K562 (cell line): ENCODE measurements around the gene MANBA. TPM values are rescaled to one million over a fixed set of nuclear protein-coding genes. Genes with fewer than 3 reads are reported as not detected.

Source experiments
- ATAC-seq: fragments of 200-7000 bp; cut with Tn5 transposase; 3 replicates; pipeline ENCODE4 v1.9.1; 2020; ENCODE audit warnings: moderate library complexity
- BruUV-seq: library from RNA; stranded (reverse); fragments of 400-500 nt; replicated peaks from 2 replicates; lab custom pipeline; 2021; lab: Mats Ljungman, UMichigan
- CTCF ChIA-PET: fragments of 300-600 bp; formaldehyde crosslinking; extraction: SDS; loops from one replicate; lab custom pipeline; 2021; ENCODE audit warnings: low intra/inter-chr PET ratio; lab: Yijun Ruan, JAX
- POLR2A ChIA-PET: fragments of 300-600, 350-650 bp; sonication (Branson Sonifier 250); formaldehyde crosslinking; extraction: SDS; loops from one replicate; lab custom pipeline; 2021; ENCODE audit warnings: antibody characterized with exemption, inconsistent platforms; lab: Yijun Ruan, JAX
- DNase-seq, 4 experiments: peaks; one replicate each; pipeline versions ENCODE4 v3.0.0 to v3.0.0-alpha.2; 2011 to 2018; ENCODE audit warnings: low spot score in 3 of 4, mixed read lengths in 3 of 4; ENCODE audit errors: extremely low read depth in 1 of 4
- FAIRE-seq: peaks from 2 replicates; lab custom pipeline; 2011; peaks lifted over from hg19 to GRCh38; lab: Jason Lieb, UNC
- H2AFZ ChIP-seq: 2 replicates; pipeline ENCODE4 v1.6.0; 2011; ENCODE audit warnings: low read depth, low read length, control low read depth, inconsistent platforms
- H3K27ac ChIP-seq: fragments of 200-600 bp; 3 replicates; pipeline ENCODE4 v1.8.0; 2011; ENCODE audit warnings: low read depth, mild to moderate bottlenecking, control low read depth, inconsistent platforms, low read length, moderate library complexity, mixed read lengths; ENCODE audit errors: extremely low read depth
- H3K27me3 ChIP-seq, 2 experiments: fragments of 300-600 bp in 1 of 2; 2 replicates in 1 of 2; 3 replicates in 1 of 2; pipeline versions ENCODE4 v1.6.0 to v1.8.0; 2011; ENCODE audit warnings: inconsistent platforms in 2 of 2, low read length in 2 of 2, mild to moderate bottlenecking in 1 of 2, mixed read lengths in 1 of 2, moderate library complexity in 1 of 2; ENCODE audit not compliant: control insufficient read depth in 2 of 2, insufficient read depth in 2 of 2
- H3K36me3 ChIP-seq: fragments of 300-600 bp; 3 replicates; pipeline ENCODE4 v1.8.0; 2011; ENCODE audit warnings: mild to moderate bottlenecking, low read length, inconsistent platforms; ENCODE audit not compliant: control insufficient read depth, insufficient read depth
- H3K4me1 ChIP-seq, 2 experiments: fragments of 200-600 bp in 1 of 2; replicated peaks in 1 of 2; 2 replicates in 1 of 2; 3 replicates in 1 of 2; pipeline versions ENCODE4 v1.5.1 to v1.8.0; 2011; ENCODE audit warnings: inconsistent platforms in 2 of 2, low read length in 2 of 2, mild to moderate bottlenecking in 1 of 2, mixed read lengths in 1 of 2, moderate library complexity in 1 of 2; ENCODE audit not compliant: control insufficient read depth in 2 of 2, insufficient read depth in 2 of 2
- H3K4me2 ChIP-seq: 2 replicates; pipeline ENCODE4 v1.6.1; 2011; ENCODE audit warnings: low read length, control low read depth, inconsistent platforms, mixed read lengths; ENCODE audit not compliant: insufficient read depth
- H3K4me3 ChIP-seq: fragments of 200-600 bp; sonication (generic), shearing (Covaris generic); 2 replicates; pipeline ENCODE4 v1.5.1; 2016; ENCODE audit warnings: control low read depth, inconsistent platforms
- H3K79me2 ChIP-seq: fragments of 200-600 bp; 3 replicates; pipeline ENCODE4 v1.8.0; 2011; ENCODE audit warnings: low read length, inconsistent platforms; ENCODE audit not compliant: control insufficient read depth, insufficient read depth
- H3K9ac ChIP-seq, 2 experiments: 2 replicates each; pipeline versions ENCODE4 v1.6.0 to v1.6.1; 2011; ENCODE audit warnings: low read depth in 2 of 2, low read length in 2 of 2, control low read depth in 1 of 2, inconsistent platforms in 1 of 2, mild to moderate bottlenecking in 1 of 2, mixed read lengths in 1 of 2; ENCODE audit not compliant: insufficient read depth in 1 of 2
- H3K9me1 ChIP-seq: one replicate; pipeline ENCODE4 v1.6.0; 2011; ENCODE audit warnings: inconsistent platforms, mild to moderate bottlenecking, low read length, moderate library complexity; ENCODE audit not compliant: control insufficient read depth, insufficient read depth
- H3K9me3 ChIP-seq: replicated peaks from 2 replicates; pipeline ENCODE4 v1.5.1; 2011; ENCODE audit warnings: low read depth, low read length, inconsistent platforms; ENCODE audit not compliant: control insufficient read depth, insufficient read depth
- H4K20me1 ChIP-seq: replicated peaks from 2 replicates; pipeline ENCODE4 v1.6.1; 2011; ENCODE audit warnings: low read length, inconsistent platforms, mixed read lengths; ENCODE audit not compliant: control insufficient read depth, insufficient read depth
- PTBP1 ChIP-seq: fragments of 200-400 bp; formaldehyde crosslinking; IDR thresholded peaks from 2 replicates; pipeline ENCODE4 v1.6.1; 2017; ENCODE audit warnings: low read depth, low read length
- RAD21 ChIP-seq, 2 experiments: fragments of 250-450 bp in 1 of 2; fragments of 450-650 bp in 1 of 2; sonication (Bioruptor Pico) in 1 of 2; formaldehyde crosslinking in 1 of 2; IDR thresholded peaks in 1 of 2; conservative IDR thresholded peaks in 1 of 2; 2 replicates each; pipeline versions ENCODE4 v1.4.0 to v1.8.0; 2020 to 2022; ENCODE audit warnings: mild to moderate bottlenecking in 2 of 2, moderate library complexity in 1 of 2
- RBFOX2 ChIP-seq: fragments of 200-400 bp; formaldehyde crosslinking; IDR thresholded peaks from 2 replicates; pipeline ENCODE4 v1.6.1; 2017; ENCODE audit warnings: low read depth, mild to moderate bottlenecking, low read length, moderate library complexity
- SRSF7 ChIP-seq: fragments of 200-400 bp; formaldehyde crosslinking; optimal IDR thresholded peaks from 2 replicates; pipeline ENCODE3; 2017; ENCODE audit warnings: mild to moderate bottlenecking, low read depth, low read length
- ZNF143 ChIP-seq: sonication (generic); formaldehyde crosslinking; IDR thresholded peaks from 2 replicates; pipeline ENCODE4 v1.9.0; 2022; ENCODE audit warnings: mild to moderate bottlenecking, missing genetic modification reagents
- ZNF589 ChIP-seq: fragments of 200-800 bp; sonication (Bioruptor generic); IDR thresholded peaks from 2 replicates; pipeline ENCODE4 v1.6.1; 2016; ENCODE audit warnings: low read depth, missing genetic modification characterization, missing compliant biosample characterization
- WGBS: fragments of 100-300 bp; shearing (Covaris generic); methylation state at CpG from one replicate; pipeline ENCODE4 v1.1.6; 2016; ENCODE audit warnings: low coverage, mixed read lengths; ENCODE audit not compliant: insufficient coverage; ENCODE audit errors: missing lambda C conversion rate; 5-methylcytosine and 5-hydroxymethylcytosine counted together
- in situ Hi-C: fragments of 300-500 bp; cut with MboI; formaldehyde crosslinking; loops from 4 replicates; pipeline ENCODE4 v1.15.0; 2018; ENCODE audit warnings: inconsistent platforms, mixed read lengths
- intact Hi-C: fragments of 100-400 bp; cut with micrococcal nuclease; formaldehyde crosslinking; loops from 2 replicates; pipeline ENCODE4 v1.14.2; 2022
- polyA plus RNA-seq, 8 experiments: library from polyadenylated mRNA; depleted of rRNA in 4 of 8; stranded (reverse) in 5 of 8; unstranded in 3 of 8; fragments of >200 nt; fragmentation: Nextera tagmentation in 2 of 8; fragmentation: Illumina TruSeq in 1 of 8; extraction: Ambion mirVana in 2 of 8; extraction: Trizol in 1 of 8; gene quantifications; 2 replicates each; pipeline versions ENCODE4 v1.2.1 to v1.2.3, GENCODE V29; 2011 to 2014; ENCODE audit warnings: inconsistent platforms in 1 of 8, missing spikeins in 1 of 8
- total RNA-seq, 7 experiments: library from RNA; depleted of rRNA in 6 of 7; stranded (reverse); fragments of >200 nt in 6 of 7; fragmentation: Illumina TruSeq in 2 of 7; extraction: Trizol in 2 of 7; gene quantifications; 2 replicates each; pipeline versions ENCODE4 v1.2.1 to v1.2.3, GENCODE V29; 2011 to 2021; ENCODE audit warnings: low replicate concordance in 1 of 7
- TF ChIP-seq, protein P1 (sequence below): fragments of 450-650 bp; formaldehyde crosslinking; IDR thresholded peaks from 2 replicates; pipeline ENCODE4 v1.4.0; 2022; ENCODE audit warnings: missing genetic modification characterization

The MANBA gene
- total and polyA plus RNA-seq, 9 of the 15 experiments (the other 6 are each of a cell fraction or from before 2014, with no cell fraction given), result 1.8 to 12.9 (median 7.7) TPM

DNA sequence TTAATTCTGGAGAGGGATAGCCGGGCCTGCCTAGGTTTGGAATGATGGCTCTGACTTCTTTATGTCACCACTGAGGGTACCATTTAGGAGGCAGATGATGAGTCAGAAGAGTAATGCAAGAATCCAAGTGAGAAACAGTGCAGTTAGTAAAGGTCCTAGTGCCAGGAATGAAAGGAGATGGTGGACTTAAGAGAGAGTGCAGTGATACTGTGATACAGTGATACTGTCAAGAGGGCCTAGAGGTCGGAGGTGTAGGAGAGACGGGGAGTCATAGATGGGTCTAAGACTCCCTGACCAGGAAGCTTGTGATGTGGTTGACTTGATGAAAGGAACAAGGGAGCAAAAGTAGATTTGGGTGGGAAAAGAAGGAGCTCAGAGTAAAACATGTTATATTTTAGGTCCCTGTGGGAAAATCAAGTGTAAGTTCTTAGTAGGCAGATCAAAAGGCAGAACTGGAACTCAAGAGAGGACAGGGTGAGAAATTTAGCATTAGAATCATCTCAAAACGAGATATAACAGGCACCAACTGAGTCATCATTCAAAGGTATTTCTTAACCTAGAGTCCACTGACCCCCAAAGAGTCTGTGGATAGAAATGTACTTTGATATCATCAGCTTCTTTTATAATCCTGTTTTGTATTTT lies 174.6 kb downstream of the MANBA start (continued):
- TF ChIP-seq, protein P1, sequence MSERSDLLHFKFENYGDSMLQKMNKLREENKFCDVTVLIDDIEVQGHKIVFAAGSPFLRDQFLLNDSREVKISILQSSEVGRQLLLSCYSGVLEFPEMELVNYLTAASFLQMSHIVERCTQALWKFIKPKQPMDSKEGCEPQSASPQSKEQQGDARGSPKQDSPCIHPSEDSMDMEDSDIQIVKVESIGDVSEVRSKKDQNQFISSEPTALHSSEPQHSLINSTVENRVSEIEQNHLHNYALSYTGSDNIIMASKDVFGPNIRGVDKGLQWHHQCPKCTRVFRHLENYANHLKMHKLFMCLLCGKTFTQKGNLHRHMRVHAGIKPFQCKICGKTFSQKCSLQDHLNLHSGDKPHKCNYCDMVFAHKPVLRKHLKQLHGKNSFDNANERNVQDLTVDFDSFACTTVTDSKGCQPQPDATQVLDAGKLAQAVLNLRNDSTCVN (CRISPR knock-in tag), result no peak

DNA sequence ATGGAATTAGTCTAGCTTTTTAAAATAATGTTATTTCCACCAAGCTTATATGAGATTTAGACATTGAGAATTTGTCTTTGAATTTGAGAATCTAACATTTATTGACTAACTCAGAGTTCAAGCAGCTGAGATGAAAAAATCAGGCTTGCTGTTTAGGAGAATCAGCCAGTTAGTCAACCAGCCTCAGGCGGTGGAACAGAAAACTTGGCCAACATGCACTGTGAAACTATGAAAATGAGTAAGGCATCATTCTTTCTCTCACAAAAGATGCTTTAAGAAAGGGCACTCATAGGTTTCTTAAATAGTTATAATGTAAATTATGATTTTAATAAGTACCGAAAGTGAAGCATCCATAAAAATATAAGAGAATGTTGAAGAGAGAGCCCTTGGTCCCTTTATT lies 175.4 kb downstream of the MANBA start:
- no peak overlapping the region for H3K9ac ChIP-seq
- POLR2A ChIA-PET, result interaction anchor here (0.6 to 0.7 kb wide), 3 partner anchors 20 to 1262 kb away, joined by 3 read pairs; no protein-coding TSS in a partner anchor
- no peak for ATAC-seq
- no peaks in the 10 kb centered on the region for H3K79me2 ChIP-seq
- TF ChIP-seq RAD21 (CRISPR knock-in tag; conservative IDR thresholded peaks at IDR 0.05 in 1 of 2, IDR thresholded peaks at IDR 0.05 in 1 of 2), result no peak
- no peak for TF ChIP-seq RBFOX2
- TF ChIP-seq ZNF143, result no peak
- no peak for TF ChIP-seq PTBP1
- TF ChIP-seq ZNF589, result no peak
- no peak for TF ChIP-seq SRSF7
- TF ChIP-seq, all 486 proteins: peak for 0
- Histone ChIP-seq H3K27me3 (no peaks in the 10 kb centered on the region), H3K36me3 (peaks cover 9% of the 10 kb centered on the region; the same call in 1 of the 3 replicates), H2AFZ (no peak overlapping the region), H3K27ac (no peak overlapping the region), H3K4me1 (no peaks in the 10 kb centered on the region), H3K9me1 (no peaks in the 10 kb centered on the region), H4K20me1 (no peaks in the 10 kb centered on the region), H3K9me3 (no peaks in the 10 kb centered on the region), H3K4me3 (no peak overlapping the region), H3K4me2 (no peak overlapping the region)
- WGBS, result 88% methylated on average over 2 of the region's 2 CpGs
- FAIRE-seq (no peak), DNase-seq (no peak)
- CTCF ChIA-PET, result no interaction called here
- intact Hi-C loops (no loop called here), in situ Hi-C loops (no loop called here)
- BruUV-seq, result no TSS peak
